ENCODE measurements around the gene BACH2. TPM values are rescaled to one million over a fixed set of nuclear protein-coding genes. Genes with fewer than 3 reads are reported as not detected.
"Not testable (repeated sequence)": the region's sequence is repeated elsewhere in the genome, so short reads cannot be mapped to it uniquely, and the experiment has no call there.

Gene BACH2
- total and polyA plus RNA-seq, 4 donors: 0.78 to 17.4 (median 3.2) TPM

- H3K4me1 ChIP-seq (ENCODE audit: control insufficient read depth in 5 of 5, insufficient read depth in 5 of 5, low read length in 5 of 5): peaks cover 0 to 12% (median 3%) of the 10 kb centered on the region in 5 donors
- DNase-seq (no peak), ATAC-seq (ENCODE audit: insufficient read depth, low FRiP score) (no peak)
- no peak overlapping the region for H3K9ac ChIP-seq (ENCODE audit: insufficient read depth in 1 of 2, low read length in 2 of 2)
- H3K4me3 ChIP-seq: no peak overlapping the region
- 64 to 70% methylated on average over 6 of the region's 6 CpGs for WGBS, 2 donors
- H3K9me3 ChIP-seq (ENCODE audit: control insufficient read depth in 4 of 4, insufficient read depth in 3 of 4, low read length in 3 of 4): peaks cover 0 to 2% (median 0%) of the 10 kb centered on the region in 4 donors
- peaks cover 0 to 8% (median 3%) of the 10 kb centered on the region in 4 donors for H3K36me3 ChIP-seq (ENCODE audit: control insufficient read depth in 4 of 4, insufficient read depth in 4 of 4, low read length in 4 of 4)
- TF ChIP-seq CTCF (IDR thresholded peaks at IDR 0.05; ENCODE audit: control extremely low read depth, extremely low read depth): no peak
- H3K27ac ChIP-seq (ENCODE audit: low read depth in 1 of 2, low read length in 1 of 2): no peak overlapping the region
- no peaks in the 10 kb centered on the region for H3K27me3 ChIP-seq (ENCODE audit: control insufficient read depth in 3 of 3, insufficient read depth in 3 of 3, low read length in 2 of 3)
Measured at GRCh38 chr6:90209527-90209926, 87.1 kb downstream of the BACH2 start.

GRCh38 chr6:90208690-90209089, 88.0 kb downstream of the BACH2 start:
- H3K36me3 ChIP-seq (ENCODE audit: control insufficient read depth in 4 of 4, insufficient read depth in 4 of 4, low read length in 4 of 4); ATAC-seq (ENCODE audit: insufficient read depth, low FRiP score); H3K27ac ChIP-seq (ENCODE audit: low read depth in 1 of 2, low read length in 1 of 2); DNase-seq; H3K9ac ChIP-seq (ENCODE audit: insufficient read depth in 1 of 2, low read length in 2 of 2); H3K27me3 ChIP-seq (ENCODE audit: control insufficient read depth in 3 of 3, insufficient read depth in 3 of 3, low read length in 2 of 3); H3K4me3 ChIP-seq; H3K9me3 ChIP-seq (ENCODE audit: control insufficient read depth in 4 of 4, insufficient read depth in 3 of 4, low read length in 3 of 4): not testable (repeated sequence)
- peaks cover 0 to 12% (median 3%) of the 10 kb centered on the region in 5 donors for H3K4me1 ChIP-seq (ENCODE audit: control insufficient read depth in 5 of 5, insufficient read depth in 5 of 5, low read length in 5 of 5)
- WGBS, 2 donors: 99 to 100% methylated on average over 2 of the region's 2 CpGs

- DNase-seq (no peak), ATAC-seq (ENCODE audit: insufficient read depth, low FRiP score) (no peak)
- Histone ChIP-seq H3K27me3 (ENCODE audit: control insufficient read depth in 3 of 3, insufficient read depth in 3 of 3, low read length in 2 of 3) (no peaks in the 10 kb centered on the region), H3K9ac (ENCODE audit: insufficient read depth in 1 of 2, low read length in 2 of 2) (no peak overlapping the region), H3K4me1 (ENCODE audit: control insufficient read depth in 5 of 5, insufficient read depth in 5 of 5, low read length in 5 of 5) (peaks cover 0 to 4% (median 2%) of the 10 kb centered on the region in 5 donors), H3K9me3 (ENCODE audit: control insufficient read depth in 4 of 4, insufficient read depth in 3 of 4, low read length in 3 of 4) (peaks cover 0 to 2% (median 0%) of the 10 kb centered on the region in 4 donors), H3K4me3 (no peak overlapping the region), H3K36me3 (ENCODE audit: control insufficient read depth in 4 of 4, insufficient read depth in 4 of 4, low read length in 4 of 4) (peaks cover 0 to 10% (median 4%) of the 10 kb centered on the region in 4 donors), H3K27ac (ENCODE audit: low read depth in 1 of 2, low read length in 1 of 2) (peak overlapping the region in 1 of 2 donors; percentile 64)
- no peak for TF ChIP-seq CTCF (IDR thresholded peaks at IDR 0.05; ENCODE audit: control extremely low read depth, extremely low read depth)
- 75 to 82% methylated on average over 7 of the region's 7 CpGs for WGBS, 2 donors
Measured at GRCh38 chr6:90204327-90205056, 92.2 kb downstream of the BACH2 start.

GRCh38 chr6:90203672-90204071, 93.0 kb downstream of the BACH2 start:
- H3K4me1 ChIP-seq (ENCODE audit: control insufficient read depth in 5 of 5, insufficient read depth in 5 of 5, low read length in 5 of 5): peaks cover 0 to 5% (median 2%) of the 10 kb centered on the region in 5 donors
- TF ChIP-seq CTCF (IDR thresholded peaks at IDR 0.05; ENCODE audit: control extremely low read depth, extremely low read depth): no peak
- H3K27ac ChIP-seq (ENCODE audit: low read depth in 1 of 2, low read length in 1 of 2): no peak overlapping the region
- WGBS, 2 donors: 82 to 88% methylated on average over 5 of the region's 5 CpGs
- no peak for DNase-seq
- peaks cover 0 to 10% (median 4%) of the 10 kb centered on the region in 4 donors for H3K36me3 ChIP-seq (ENCODE audit: control insufficient read depth in 4 of 4, insufficient read depth in 4 of 4, low read length in 4 of 4)
- peaks cover 0 to 2% (median 0%) of the 10 kb centered on the region in 4 donors for H3K9me3 ChIP-seq (ENCODE audit: control insufficient read depth in 4 of 4, insufficient read depth in 3 of 4, low read length in 3 of 4)
- no peak for ATAC-seq (ENCODE audit: insufficient read depth, low FRiP score)
- H3K4me3 ChIP-seq: no peak overlapping the region
- H3K27me3 ChIP-seq (ENCODE audit: control insufficient read depth in 3 of 3, insufficient read depth in 3 of 3, low read length in 2 of 3): no peaks in the 10 kb centered on the region
- H3K9ac ChIP-seq (ENCODE audit: insufficient read depth in 1 of 2, low read length in 2 of 2): no peak overlapping the region
